Kidney (tissue), 14 donors: ENCODE measurements around the gene ITLN1. TPM values are rescaled to one million over a fixed set of nuclear protein-coding genes. Genes with fewer than 3 reads are reported as not detected.
A peak's percentile ranks its signal among the peaks of the same experiment; 100 is the strongest.

Experiments used
- DNase-seq, 5 donors: peaks; one replicate each; pipeline ENCODE4 v3.0.0-alpha.2; 2013 to 2020
- FAIRE-seq: peaks from 2 replicates; lab custom pipeline; 2012; peaks lifted over from hg19 to GRCh38; lab: Jason Lieb, UNC
- H3K27ac ChIP-seq, 2 donors: one replicate each; pipeline ENCODE4 v1.7.0; 2013; ENCODE audit warnings: low read depth in 2 of 2, low read length in 2 of 2, inconsistent platforms in 1 of 2
- H3K27me3 ChIP-seq: one replicate; pipeline ENCODE4 v1.7.1; 2013; ENCODE audit warnings: low read length, inconsistent platforms; ENCODE audit not compliant: control insufficient read depth, insufficient read depth
- H3K36me3 ChIP-seq, 3 donors: one replicate each; pipeline versions ENCODE4 v1.7.0 to v1.7.1; 2013; ENCODE audit warnings: low read length in 3 of 3, control low read depth in 1 of 3, inconsistent platforms in 1 of 3; ENCODE audit not compliant: insufficient read depth in 3 of 3, control insufficient read depth in 2 of 3
- H3K4me1 ChIP-seq, 3 donors: one replicate each; pipeline versions ENCODE4 v1.7.0 to v1.7.1; 2013; ENCODE audit warnings: low read length in 3 of 3, inconsistent platforms in 1 of 3, low read depth in 1 of 3; ENCODE audit not compliant: control insufficient read depth in 2 of 3, insufficient read depth in 2 of 3
- H3K4me3 ChIP-seq, 3 donors: one replicate each; pipeline versions ENCODE4 v1.7.0 to v1.8.1; 2013; ENCODE audit warnings: low read length in 3 of 3, control low read depth in 1 of 3, inconsistent platforms in 1 of 3
- H3K9ac ChIP-seq, 3 donors: one replicate each; pipeline versions ENCODE4 v1.7.0 to v1.7.1; 2013; ENCODE audit warnings: low read length in 3 of 3, control low read depth in 1 of 3, inconsistent platforms in 1 of 3
- H3K9me3 ChIP-seq, 3 donors: one replicate each; pipeline versions ENCODE4 v1.7.0 to v1.7.1; 2013; ENCODE audit warnings: low read length in 3 of 3, control low read depth in 1 of 3, inconsistent platforms in 1 of 3; ENCODE audit not compliant: control insufficient read depth in 2 of 3, insufficient read depth in 1 of 3
- intact Hi-C: fragments of 100-400 bp; cut with DNase I; formaldehyde crosslinking; loops from one replicate; pipeline ENCODE4 v1.11.1; 2022
- polyA plus RNA-seq: library from polyadenylated mRNA; stranded (reverse); fragments of 350-450 nt; fragmentation: Illumina TruSeq; extraction: RNeasy Lipid Tissue Mini Kit (QIAGEN cat#74804); gene quantifications from one replicate; pipeline ENCODE4 v1.2.3, GENCODE V29; 2014; ENCODE audit warnings: low read depth, low replicate concordance; ENCODE audit not compliant: insufficient read depth
- total RNA-seq: library from RNA; stranded (reverse); fragmentation: NEBNext Ultra II Directional; extraction: Animal tissue kit (Norgen Biotek cat#: 25700); gene quantifications from one replicate; pipeline ENCODE4 v1.2.1, GENCODE V29; 2021
- TF ChIP-seq, protein P1 (sequence below): IDR thresholded peaks from 3 replicates; pipeline ENCODE4 v1.5.1; 2012; ENCODE audit warnings: mild to moderate bottlenecking, moderate library complexity, borderline replicate concordance; ENCODE audit not compliant: insufficient read depth; ENCODE audit errors: extremely low read depth
- donor health status: control.
- donor health status: control.
- donor health status: control.
- donor health status: control.
- donor health status: control.
- donor health status: DM: yes; HTN: yes; CAD: no.
- donor health status: Normal renal cell carcinoma (clear cell type).

Gene ITLN1
- total and polyA plus RNA-seq, 2 donors from 2014 or later: 15.4 TPM; not detected in 1

DNA sequence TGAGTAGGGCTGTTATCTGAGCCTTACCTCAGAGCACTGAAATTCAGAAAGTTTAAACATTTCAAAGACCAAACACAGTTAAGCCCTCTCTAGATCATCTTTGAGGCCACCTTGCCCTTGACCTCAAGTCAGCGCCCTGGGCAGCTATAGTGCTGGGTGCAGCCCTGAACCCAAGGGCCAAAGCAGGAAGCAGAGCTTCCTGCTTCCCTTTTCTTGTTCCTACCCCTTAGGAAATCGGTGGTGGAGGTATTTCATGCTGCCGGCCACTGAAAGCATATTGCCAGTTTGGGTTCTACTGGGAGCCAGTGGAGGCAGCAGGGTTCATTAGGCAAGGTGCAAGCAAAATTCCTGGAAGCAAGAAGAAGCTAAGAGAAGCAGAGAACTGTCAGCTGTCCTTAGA lies 48.4 kb downstream of the ITLN1 start:
- Histone ChIP-seq H3K27me3 (no peaks in the 10 kb centered on the region), H3K4me1 (no peaks in the 10 kb centered on the region), H3K4me3 (no peak overlapping the region), H3K9me3 (no peaks in the 10 kb centered on the region), H3K27ac (no peak overlapping the region), H3K36me3 (no peaks in the 10 kb centered on the region), H3K9ac (no peak overlapping the region)
- TF ChIP-seq, protein P1, sequence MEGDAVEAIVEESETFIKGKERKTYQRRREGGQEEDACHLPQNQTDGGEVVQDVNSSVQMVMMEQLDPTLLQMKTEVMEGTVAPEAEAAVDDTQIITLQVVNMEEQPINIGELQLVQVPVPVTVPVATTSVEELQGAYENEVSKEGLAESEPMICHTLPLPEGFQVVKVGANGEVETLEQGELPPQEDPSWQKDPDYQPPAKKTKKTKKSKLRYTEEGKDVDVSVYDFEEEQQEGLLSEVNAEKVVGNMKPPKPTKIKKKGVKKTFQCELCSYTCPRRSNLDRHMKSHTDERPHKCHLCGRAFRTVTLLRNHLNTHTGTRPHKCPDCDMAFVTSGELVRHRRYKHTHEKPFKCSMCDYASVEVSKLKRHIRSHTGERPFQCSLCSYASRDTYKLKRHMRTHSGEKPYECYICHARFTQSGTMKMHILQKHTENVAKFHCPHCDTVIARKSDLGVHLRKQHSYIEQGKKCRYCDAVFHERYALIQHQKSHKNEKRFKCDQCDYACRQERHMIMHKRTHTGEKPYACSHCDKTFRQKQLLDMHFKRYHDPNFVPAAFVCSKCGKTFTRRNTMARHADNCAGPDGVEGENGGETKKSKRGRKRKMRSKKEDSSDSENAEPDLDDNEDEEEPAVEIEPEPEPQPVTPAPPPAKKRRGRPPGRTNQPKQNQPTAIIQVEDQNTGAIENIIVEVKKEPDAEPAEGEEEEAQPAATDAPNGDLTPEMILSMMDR: no peak
- no peak for DNase-seq
- intact Hi-C loops: no loop called here
- no peak for FAIRE-seq

DNA sequence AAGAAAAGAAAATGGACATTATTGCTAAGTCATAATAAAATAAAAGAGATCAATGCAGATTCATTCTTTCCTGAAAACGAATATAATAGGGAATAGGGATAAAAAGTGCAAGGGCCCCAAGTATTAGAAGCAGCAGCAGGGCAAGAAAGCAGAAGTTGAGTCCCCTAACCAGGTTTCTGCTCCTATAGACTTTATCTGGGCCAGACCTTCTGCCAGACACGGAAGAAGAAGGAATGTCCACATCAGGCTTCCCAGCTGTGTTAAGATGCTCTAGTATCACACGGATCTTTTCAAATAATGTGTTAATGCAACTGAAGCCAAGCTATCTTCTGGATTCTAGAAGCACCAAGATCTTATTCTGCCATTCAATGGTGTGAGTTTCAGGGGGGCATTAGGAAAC lies 49.2 kb downstream of the ITLN1 start:
- Histone ChIP-seq H3K27ac (no peak overlapping the region), H3K27me3 (no peaks in the 10 kb centered on the region), H3K9ac (no peak overlapping the region), H3K4me1 (no peaks in the 10 kb centered on the region), H3K4me3 (no peak overlapping the region), H3K9me3 (no peaks in the 10 kb centered on the region), H3K36me3 (no peaks in the 10 kb centered on the region)
- intact Hi-C loops: no loop called here
- DNase-seq: no peak
- TF ChIP-seq, protein P1: no peak
- no peak for FAIRE-seq

DNA sequence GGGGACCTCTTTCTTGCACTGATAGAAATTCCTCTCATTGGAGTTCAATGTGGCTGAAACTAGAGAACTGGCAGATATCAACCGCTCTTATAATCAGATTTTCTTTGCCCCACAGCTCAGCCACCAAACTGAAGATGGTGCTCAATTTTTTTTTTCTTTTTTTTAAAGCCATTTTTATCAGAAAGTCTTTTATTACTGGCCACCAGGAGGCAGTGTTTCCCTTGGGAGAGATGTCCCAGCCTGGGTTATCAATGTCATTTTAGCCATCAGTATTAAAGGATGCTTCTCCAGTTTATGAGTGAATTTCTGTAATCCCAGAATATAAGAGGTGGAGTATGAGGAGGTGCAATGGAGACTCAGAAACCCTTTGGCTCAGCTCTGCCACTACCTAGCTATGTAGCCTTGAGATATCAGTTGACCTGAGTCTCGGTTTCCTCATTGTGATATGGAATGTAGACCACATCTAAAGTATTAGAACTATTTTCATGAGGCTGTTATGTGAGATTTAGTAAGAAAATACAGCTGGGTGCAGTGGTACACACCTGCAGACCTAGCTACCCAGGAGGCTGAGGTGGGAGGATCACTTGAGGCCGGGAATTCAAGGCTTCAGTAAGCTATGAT lies 49.9 kb downstream of the ITLN1 start:
- Histone ChIP-seq H3K27me3 (no peaks in the 10 kb centered on the region), H3K27ac (no peak overlapping the region), H3K4me3 (no peak overlapping the region), H3K9me3 (no peaks in the 10 kb centered on the region), H3K4me1 (no peaks in the 10 kb centered on the region), H3K9ac (no peak overlapping the region), H3K36me3 (no peaks in the 10 kb centered on the region)
- intact Hi-C loops: no loop called here
- peak in 2 of 5 donors; percentile 36 to 48 for DNase-seq
- no peak for FAIRE-seq
- TF ChIP-seq, protein P1: peak; percentile 50
